ENCODE results near the gene DCAF17.

DCAF17 gene

DNA sequence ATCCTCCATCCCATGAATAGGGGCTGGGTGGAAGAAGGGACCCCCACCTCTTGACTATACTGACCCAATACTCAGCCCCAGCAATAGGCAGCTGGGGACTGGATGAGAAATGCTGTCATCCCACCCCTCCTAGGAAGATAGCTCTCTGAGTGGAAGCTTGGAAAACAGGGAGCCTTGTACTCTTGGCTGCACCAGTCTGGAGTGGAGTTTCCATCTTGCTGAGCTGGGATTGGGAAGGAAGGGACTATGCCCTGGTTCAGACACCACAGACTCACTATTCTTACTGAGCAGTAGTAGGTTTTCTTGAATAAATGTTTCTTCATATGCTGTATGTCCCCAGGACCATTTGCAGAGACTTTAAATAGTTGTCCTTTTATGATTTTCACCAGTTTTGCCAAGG lies 7.4 kb downstream of the DCAF17 start:
- TF ChIP-seq ZFX (IDR thresholded peaks at IDR 0.05), result no peak
- TF ChIP-seq, protein P1, sequence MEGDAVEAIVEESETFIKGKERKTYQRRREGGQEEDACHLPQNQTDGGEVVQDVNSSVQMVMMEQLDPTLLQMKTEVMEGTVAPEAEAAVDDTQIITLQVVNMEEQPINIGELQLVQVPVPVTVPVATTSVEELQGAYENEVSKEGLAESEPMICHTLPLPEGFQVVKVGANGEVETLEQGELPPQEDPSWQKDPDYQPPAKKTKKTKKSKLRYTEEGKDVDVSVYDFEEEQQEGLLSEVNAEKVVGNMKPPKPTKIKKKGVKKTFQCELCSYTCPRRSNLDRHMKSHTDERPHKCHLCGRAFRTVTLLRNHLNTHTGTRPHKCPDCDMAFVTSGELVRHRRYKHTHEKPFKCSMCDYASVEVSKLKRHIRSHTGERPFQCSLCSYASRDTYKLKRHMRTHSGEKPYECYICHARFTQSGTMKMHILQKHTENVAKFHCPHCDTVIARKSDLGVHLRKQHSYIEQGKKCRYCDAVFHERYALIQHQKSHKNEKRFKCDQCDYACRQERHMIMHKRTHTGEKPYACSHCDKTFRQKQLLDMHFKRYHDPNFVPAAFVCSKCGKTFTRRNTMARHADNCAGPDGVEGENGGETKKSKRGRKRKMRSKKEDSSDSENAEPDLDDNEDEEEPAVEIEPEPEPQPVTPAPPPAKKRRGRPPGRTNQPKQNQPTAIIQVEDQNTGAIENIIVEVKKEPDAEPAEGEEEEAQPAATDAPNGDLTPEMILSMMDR (conservative IDR thresholded peaks at IDR 0.05), result no peak
- no peak overlapping the region for H3K27ac ChIP-seq

DNA sequence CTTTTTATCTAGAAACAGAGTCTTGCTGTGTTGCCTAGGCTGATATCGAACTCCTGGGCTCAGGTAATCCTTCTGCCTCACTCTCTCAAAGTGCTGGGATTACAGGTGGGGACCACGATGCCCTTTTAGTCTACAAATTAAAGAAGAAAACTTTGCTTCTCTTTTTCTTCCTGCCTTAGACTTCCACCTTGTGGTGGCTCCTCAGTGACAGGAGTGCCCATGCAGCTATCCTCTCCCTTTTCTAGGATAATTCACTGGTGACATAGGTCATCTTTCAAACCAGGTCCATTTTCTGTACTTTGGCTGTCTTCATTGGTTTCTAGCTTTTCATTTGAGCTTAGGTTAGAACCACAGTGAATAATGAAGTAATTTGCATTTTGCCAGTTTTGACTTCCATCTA lies 13.6 kb downstream of the DCAF17 start:
- TF ChIP-seq, protein P1 (conservative IDR thresholded peaks at IDR 0.05), result peak; percentile 21; the same call in 1 of the 2 replicates
- TF ChIP-seq ZFX (IDR thresholded peaks at IDR 0.05), result no peak
- no peak overlapping the region for H3K27ac ChIP-seq

DNA sequence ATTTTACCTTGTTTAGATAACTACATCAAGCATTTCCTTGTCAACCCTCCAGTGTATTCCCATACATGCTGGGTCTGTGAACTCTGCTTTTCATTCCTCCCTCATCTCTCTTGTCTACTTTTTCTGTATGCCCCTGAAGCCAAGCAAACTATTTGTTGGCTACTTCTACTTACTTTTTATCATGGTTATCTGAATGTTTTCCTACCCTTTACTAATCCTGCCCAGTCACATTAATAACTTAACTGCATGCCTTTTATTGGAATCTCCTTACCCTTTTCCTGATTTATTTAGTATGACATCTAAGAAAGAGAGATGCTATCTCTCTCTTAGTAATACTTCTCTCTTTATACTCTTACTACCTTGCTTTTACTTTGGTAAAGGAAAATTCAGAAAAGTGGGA lies 17.0 kb downstream of the DCAF17 start:
- H3K27ac ChIP-seq, result no peak overlapping the region
- TF ChIP-seq, protein P1 (conservative IDR thresholded peaks at IDR 0.05), result no peak
- no peak for TF ChIP-seq ZFX (IDR thresholded peaks at IDR 0.05)

DNA sequence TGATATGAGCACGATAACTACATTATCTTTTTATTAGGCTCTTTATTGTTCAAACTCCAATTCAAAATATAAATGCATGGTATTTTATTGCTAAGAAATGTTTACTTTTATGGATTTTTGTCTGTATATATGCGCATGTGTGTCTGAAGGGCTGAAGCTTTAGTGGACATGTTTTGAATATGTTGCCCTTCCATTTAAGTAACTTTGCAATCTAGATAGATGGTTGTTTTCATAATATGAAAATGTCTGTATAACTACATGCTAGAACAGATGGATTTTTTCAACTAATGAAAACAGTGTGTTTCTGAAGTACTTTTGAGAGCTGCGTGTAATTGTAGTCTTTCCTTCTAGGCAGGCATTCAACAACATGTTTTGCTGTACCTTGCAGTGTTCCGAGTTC lies 18.7 kb downstream of the DCAF17 start:
- no peak overlapping the region for H3K27ac ChIP-seq
- TF ChIP-seq, protein P1 (conservative IDR thresholded peaks at IDR 0.05), result no peak
- TF ChIP-seq ZFX (IDR thresholded peaks at IDR 0.05), result no peak

DNA sequence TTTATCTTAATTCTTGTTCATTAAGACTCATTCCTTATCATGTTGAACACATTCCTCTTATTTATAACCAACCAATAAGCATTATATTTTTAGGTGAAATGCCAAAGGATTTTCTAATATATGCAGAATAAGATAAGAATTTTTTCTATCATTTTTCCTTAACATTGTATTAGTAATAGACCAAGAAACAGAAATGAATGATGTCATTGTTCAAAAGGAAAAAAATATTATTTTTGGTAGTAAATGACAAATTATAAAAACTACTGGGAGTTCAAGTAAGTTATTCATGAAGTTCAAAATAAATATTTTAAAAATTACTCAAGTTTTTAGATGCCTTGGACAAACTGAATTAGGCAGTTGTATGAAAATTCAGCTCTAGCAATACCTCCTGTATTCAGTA lies 25.5 kb downstream of the DCAF17 start:
- TF ChIP-seq ZFX (IDR thresholded peaks at IDR 0.05), result no peak
- TF ChIP-seq, protein P1 (conservative IDR thresholded peaks at IDR 0.05), result no peak
- no peak overlapping the region for H3K27ac ChIP-seq

DNA sequence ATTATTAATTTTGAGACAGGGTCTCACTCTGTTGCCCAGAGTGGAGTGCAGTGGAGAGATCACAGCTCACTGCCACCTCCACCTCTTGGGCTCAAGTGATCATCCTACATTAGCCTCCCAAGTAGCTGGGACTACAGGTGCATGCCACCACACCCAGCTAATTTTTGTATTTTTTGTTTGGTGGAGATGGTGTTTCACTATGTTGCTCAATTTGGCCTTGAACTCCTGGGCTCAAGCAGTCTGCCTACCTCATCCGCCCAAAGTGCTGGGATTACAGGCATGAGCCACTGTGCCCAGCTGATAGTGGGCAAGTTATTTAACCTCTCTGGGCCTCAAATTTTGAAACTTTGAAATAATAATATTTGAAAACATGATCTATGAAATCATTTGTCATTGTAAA lies 26.5 kb downstream of the DCAF17 start:
- no peak overlapping the region for H3K27ac ChIP-seq
- TF ChIP-seq, protein P1 (conservative IDR thresholded peaks at IDR 0.05), result no peak
- TF ChIP-seq ZFX (IDR thresholded peaks at IDR 0.05), result no peak

DNA sequence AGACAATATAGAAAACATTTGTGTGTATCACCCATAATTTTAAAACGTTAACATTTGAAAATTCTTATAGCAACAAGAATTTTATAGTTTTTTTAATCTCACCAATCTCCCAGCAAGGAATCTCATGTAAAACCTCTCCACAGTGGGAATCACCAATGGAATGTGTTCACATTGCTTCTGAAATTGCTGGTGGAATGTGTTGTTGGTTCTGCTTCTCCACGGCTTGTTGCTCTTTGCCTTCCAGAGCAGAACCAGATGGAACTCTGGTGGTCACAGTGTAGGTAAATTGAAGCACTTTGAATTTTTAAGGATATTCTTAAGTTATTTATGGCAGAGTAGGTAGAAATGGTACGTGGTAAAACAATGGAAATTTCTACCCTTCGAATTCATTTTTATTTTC lies 35.1 kb downstream of the DCAF17 start:
- TF ChIP-seq, protein P1 (conservative IDR thresholded peaks at IDR 0.05), result no peak
- no peak for TF ChIP-seq ZFX (IDR thresholded peaks at IDR 0.05)
- H3K27ac ChIP-seq, result no peak overlapping the region
